SW480 (cell line): ENCODE data around the gene TSPAN18.
A peak's percentile ranks its signal among the peaks of the same experiment; 100 is the strongest.

Experiments used
- DNase-seq: peaks from one replicate; pipeline ENCODE4 v3.0.0-alpha.2; 2016; ENCODE audit warnings: low spot score

The TSPAN18 gene

DNA sequence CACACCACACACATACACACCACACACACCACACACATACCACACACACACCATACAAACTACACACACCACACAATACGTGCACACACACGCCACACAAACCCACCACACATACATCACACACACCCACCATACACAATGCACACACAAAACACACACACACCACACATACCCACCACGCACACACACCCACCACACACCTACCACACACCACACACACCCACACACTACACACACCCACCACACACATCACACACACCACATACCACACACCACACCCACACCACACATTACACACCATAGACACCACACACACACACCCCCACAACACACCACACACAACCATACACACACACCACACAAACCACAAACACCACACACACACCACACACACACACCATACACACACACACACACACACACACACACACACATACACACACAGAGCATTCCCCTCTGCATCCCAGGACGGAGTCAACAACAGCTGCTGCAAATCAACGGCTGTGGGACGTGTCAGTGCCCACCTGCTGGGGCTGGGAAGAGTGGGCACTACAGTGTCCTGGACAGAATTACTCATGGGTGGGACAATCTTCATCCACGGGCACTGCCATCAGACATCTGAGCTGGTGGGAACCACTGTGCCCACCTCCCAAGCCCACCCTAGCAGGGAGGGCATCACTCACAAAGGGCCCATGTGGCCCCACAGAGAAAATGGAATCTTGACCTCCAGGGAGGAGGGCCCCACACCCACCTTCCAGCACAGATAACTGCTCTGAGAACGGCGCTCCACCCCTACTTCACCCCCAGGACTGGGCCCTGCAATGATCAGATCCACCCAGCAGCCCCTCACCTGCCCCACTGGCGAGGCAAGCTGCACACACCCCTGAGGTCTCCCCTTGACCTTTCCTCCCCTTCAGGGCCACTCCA is 215.5 kb downstream of the TSPAN18 start:
- DNase-seq: no peak

DNA sequence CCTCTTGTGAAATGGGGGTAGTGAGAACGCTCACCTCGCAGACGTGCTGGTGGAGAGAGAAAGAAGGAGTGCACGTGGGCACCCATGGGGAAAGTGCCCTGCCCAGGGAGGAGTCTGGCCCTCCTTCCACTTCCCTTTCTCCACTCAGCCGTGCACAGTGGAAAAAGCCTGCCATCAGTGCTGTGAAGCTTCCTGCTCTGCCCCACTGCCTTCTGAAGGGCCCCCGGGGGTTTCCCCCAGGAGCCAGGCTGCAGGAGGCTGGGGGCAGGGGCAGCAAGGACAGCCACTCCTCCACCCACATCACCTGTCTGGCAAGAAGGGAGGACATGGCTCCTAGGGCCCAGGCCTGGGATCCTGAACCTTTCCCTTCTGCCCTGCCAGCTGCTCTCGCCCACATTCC is 216.4 kb downstream of the TSPAN18 start:
- no peak for DNase-seq

GRCh38 chr11:44943696-44944095 is 216.9 kb downstream of the TSPAN18 start:
- DNase-seq: no peak

- no peak for DNase-seq
Observed at GRCh38 chr11:44944181-44944852, 217.6 kb downstream of the TSPAN18 start.

GRCh38 chr11:44944853-44945235 is 218.1 kb downstream of the TSPAN18 start:
- no peak for DNase-seq

DNA sequence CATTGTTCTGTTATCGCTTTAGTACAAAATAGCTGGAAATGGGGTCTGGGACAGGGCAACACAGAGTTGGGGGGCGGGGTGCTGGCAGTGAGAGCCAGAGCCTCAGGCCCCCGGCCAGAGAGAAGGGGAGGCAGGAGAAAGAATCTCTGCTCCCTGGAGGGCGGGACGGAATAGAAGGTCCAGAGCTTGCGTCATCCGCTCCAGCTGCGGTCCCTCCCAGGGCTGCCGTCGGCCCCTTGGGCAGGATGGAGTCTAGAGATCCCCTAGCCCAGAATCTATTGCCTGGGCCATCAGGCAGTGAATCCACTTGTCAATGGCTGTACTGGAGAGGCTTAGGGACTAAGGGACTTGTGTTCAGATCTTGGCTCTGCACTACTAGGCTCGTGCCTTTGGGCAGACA is 218.9 kb downstream of the TSPAN18 start:
- no peak for DNase-seq

GRCh38 chr11:44946263-44946662 is 219.5 kb downstream of the TSPAN18 start:
- no peak for DNase-seq

GRCh38 chr11:44947114-44947513 is 220.4 kb downstream of the TSPAN18 start:
- DNase-seq: no peak

DNA sequence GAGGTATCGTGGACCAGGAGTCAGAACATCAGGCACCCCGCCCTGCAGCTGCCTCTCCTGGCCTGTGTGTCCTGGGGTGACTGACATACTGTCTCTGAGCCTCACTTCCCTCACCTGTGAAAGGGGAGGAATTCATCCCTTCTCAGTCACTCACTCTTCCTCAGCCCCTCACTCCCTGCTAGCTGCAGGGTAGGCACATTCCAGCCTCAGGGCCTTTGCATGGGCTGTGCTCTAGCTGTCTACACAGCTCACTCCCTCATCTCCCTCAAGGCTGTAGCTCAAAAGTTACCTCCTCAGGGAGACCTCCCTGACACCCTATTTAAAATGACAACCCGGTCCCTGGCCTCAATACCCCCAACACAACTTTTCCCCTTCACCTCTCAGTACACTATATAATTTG is 221.4 kb downstream of the TSPAN18 start:
- DNase-seq: no peak

DNA sequence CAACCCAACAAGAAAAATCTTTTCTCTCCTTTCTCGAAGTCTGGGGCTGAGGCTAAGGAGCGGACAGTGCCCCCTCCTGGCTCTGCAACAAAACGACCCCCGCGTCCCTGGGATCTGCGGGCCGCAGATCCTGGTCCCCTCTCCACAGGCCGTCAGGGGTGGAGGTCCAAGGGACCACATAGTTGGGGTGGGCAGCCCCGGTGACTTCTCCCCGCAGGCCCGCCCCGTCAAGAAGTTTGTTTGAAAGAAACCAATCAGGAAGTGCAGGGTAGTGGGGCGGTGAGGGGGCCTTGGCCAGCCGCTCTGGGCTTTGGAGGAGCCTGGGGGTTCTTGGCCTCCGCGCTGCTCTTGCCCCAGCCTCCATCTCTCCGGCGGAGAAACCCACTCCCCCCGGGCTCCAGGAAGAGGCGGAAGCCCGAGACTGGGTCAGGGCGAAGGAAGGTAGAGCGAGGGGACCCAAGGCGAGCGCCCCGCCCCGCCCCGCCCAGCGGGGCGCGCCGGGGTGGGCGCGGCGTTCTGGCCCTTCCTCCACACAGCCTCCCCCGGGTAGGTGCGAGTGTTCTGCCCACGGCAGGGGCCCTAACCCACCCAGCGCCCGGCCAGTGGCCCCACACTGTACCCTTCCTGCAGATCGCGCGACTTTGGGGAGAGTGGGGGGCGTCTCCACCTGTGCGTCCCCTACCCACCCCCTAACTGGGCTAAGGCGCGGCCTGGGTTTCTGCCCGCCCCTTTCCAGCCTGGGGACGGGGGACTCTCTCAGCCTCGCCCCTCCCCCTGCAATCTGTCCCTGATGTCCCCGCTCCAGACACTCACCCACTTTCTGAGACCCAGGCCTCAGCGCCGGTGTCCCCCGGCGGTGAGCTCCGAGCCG is 222.6 kb downstream of the TSPAN18 start:
- DNase-seq: no peak

- no peak for DNase-seq
Observed at GRCh38 chr11:44950031-44950624, 223.4 kb downstream of the TSPAN18 start.

- DNase-seq: peak; percentile 53
Observed at GRCh38 chr11:44950625-44951476, 224.1 kb downstream of the TSPAN18 start, which contains the start of gene TP53I11. TSS of gene TP53I11 (minus strand) at chr11:44950883. CDS start at chr11:44938335, 12,548 bp downstream.

- DNase-seq: no peak
Observed at GRCh38 chr11:44952082-44952481, 225.3 kb downstream of the TSPAN18 start.

- no peak for DNase-seq
Observed at GRCh38 chr11:44952500-44953260, 225.9 kb downstream of the TSPAN18 start.

DNA sequence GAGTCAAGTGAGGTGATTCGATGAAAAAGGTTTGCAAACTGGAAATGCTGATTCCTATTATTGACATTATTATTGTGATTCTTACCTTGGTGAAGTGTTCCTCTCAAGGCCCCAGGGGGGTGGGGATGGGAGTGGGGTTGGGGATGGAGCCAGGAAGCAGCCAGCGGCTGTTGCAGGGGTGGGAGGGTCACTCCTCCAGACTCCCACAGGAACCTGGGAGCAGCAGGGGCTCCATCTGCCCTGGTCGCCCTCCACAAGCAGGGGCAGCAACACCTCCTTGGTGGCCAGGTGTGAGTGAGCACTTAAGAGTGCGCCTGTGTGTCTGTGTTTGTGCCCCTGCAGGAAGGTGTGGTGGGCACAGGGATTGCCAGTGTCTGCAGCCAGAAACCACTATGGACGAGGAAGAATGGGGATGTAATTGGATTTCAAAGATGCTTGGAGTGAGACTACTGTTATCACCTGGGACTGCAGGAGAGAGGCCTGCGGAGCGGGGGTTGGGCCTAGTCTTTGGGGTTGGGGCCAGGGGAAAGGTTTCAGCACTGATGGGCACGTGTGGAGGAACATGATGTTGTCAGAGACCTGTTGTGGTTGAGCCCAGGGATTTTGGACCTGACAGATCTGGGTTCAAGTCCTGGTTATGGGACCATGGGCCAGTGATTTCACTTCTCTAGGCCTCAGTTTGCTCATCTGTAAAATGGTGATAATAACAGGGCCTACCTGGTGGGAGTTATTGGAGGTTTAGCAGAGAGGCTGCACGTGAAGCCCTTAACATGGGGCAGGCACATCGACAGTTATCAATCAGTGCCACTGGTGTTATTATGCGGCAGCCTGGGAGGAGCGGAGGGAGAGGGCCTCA is 227.5 kb downstream of the TSPAN18 start:
- no peak for DNase-seq

GRCh38 chr11:44955015-44955738 is 228.4 kb downstream of the TSPAN18 start:
- DNase-seq: peak; percentile 41

DNA sequence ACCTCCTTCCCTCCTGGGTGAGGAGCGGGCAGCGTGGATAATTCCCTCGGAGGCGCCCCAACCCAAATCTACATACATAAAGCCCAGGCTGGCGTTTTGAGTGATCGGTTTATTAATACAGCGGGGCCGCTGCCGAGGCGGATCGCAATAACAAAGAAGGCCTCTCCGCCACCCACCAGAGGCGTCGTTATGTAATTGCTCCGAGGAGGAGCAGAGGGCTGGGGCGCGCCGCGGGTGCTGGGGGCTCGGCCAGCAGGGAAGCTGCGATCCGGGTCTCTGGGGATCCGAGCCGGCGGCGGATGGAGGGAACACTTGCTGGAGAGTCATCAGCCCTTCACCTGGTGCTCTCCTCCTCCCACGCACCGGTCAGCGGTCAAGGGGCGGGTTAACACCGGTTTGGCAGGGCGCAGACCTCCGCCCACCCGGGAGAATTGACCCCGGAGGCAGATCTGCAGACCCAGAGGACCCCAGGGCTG is 230.3 kb downstream of the TSPAN18 start:
- no peak for DNase-seq
